Measurements from ENCODE around the gene ROR1. TPM values are rescaled to one million over a fixed set of nuclear protein-coding genes. Genes with fewer than 3 reads are reported as not detected.

Gene ROR1
- total and polyA plus RNA-seq, 2 donors (not counting 3 experiments of a cell fraction or from before 2014, with no cell fraction given), result 2.6 to 3.5 TPM

GRCh38 chr1:63888984-63889383 is 115.2 kb downstream of the ROR1 start:
- H3K9me3 ChIP-seq (replicated peaks; ENCODE audit: control insufficient read depth, insufficient read depth, low read length), result no peaks in the 10 kb centered on the region
- H3K4me1 ChIP-seq (ENCODE audit: control insufficient read depth, extremely low read depth, insufficient read depth, low read length), result no peaks in the 10 kb centered on the region
- ChIA-PET POLR2A (no interaction called here), CTCF (interaction anchor here (1.8 to 2.1 kb wide), 2 partner anchors 10 to 197 kb away, joined by 5 to 6 read pairs; no protein-coding TSS in a partner anchor)
- H3K27me3 ChIP-seq (ENCODE audit: control insufficient read depth in 2 of 2, insufficient read depth in 2 of 2, low read length in 2 of 2), result no peaks in the 10 kb centered on the region
- no peaks in the 10 kb centered on the region for H4K20me1 ChIP-seq (replicated peaks; ENCODE audit: control insufficient read depth, extremely low read depth, insufficient read depth, low read length)
- H3K9ac ChIP-seq (replicated peaks; ENCODE audit: extremely low read depth, insufficient read depth, low read length), result no peak overlapping the region
- no TSS peak for BruUV-seq (replicated peaks)
- intact Hi-C loops (cut with micrococcal nuclease), result no loop called here
- no peak overlapping the region for H3K4me3 ChIP-seq (replicated peaks in 1 of 3; ENCODE audit: insufficient read depth in 1 of 3, low read depth in 1 of 3, low read length in 3 of 3)
- no peaks in the 10 kb centered on the region for H3K9me1 ChIP-seq (replicated peaks; ENCODE audit: control insufficient read depth, extremely low read depth, insufficient read depth, low read length)
- no peak overlapping the region for H2AFZ ChIP-seq (ENCODE audit: low read depth, low read length)
- FAIRE-seq (no peak), DNase-seq (ENCODE audit: low read depth, low spot score) (no peak)
- TF ChIP-seq GATA2 (IDR thresholded peaks at IDR 0.05; ENCODE audit: insufficient read depth, insufficient read length, low read depth, low read length) (no peak), POLR2AphosphoS5 (IDR thresholded peaks at IDR 0.05; ENCODE audit: insufficient read depth, low read depth, low read length) (no peak), MYC (IDR thresholded peaks at IDR 0.05; ENCODE audit: low read depth, low read length) (no peak)
- no peak overlapping the region for H3K27ac ChIP-seq (ENCODE audit: insufficient read depth, low read depth, low read length)
- H3K36me3 ChIP-seq (ENCODE audit: control insufficient read depth in 2 of 2, extremely low read depth in 1 of 2, insufficient read depth in 2 of 2, low read length in 2 of 2), result no peaks in the 10 kb centered on the region
- dilution Hi-C loops (cut with MboI; ENCODE audit: extremely low pct_ligation_motif_present, low sequenced_read_pairs), result no loop called here
- no peak overlapping the region for H3K4me2 ChIP-seq (ENCODE audit: insufficient read depth, low read length)
- H3K79me2 ChIP-seq (ENCODE audit: control insufficient read depth, insufficient read depth, low read length), result no peaks in the 10 kb centered on the region

- Histone ChIP-seq H3K79me2 (ENCODE audit: control insufficient read depth, insufficient read depth, low read length) (no peaks in the 10 kb centered on the region), H3K4me2 (ENCODE audit: insufficient read depth, low read length) (no peak overlapping the region), H3K27ac (ENCODE audit: insufficient read depth, low read depth, low read length) (no peak overlapping the region), H3K36me3 (ENCODE audit: control insufficient read depth in 2 of 2, extremely low read depth in 1 of 2, insufficient read depth in 2 of 2, low read length in 2 of 2) (no peaks in the 10 kb centered on the region), H3K4me3 (replicated peaks in 1 of 3; ENCODE audit: insufficient read depth in 1 of 3, low read depth in 1 of 3, low read length in 3 of 3) (no peak overlapping the region), H2AFZ (ENCODE audit: low read depth, low read length) (no peak overlapping the region), H3K9ac (replicated peaks; ENCODE audit: extremely low read depth, insufficient read depth, low read length) (no peak overlapping the region), H3K27me3 (ENCODE audit: control insufficient read depth in 2 of 2, insufficient read depth in 2 of 2, low read length in 2 of 2) (no peaks in the 10 kb centered on the region), H3K4me1 (ENCODE audit: control insufficient read depth, extremely low read depth, insufficient read depth, low read length) (no peaks in the 10 kb centered on the region), H3K9me1 (replicated peaks; ENCODE audit: control insufficient read depth, extremely low read depth, insufficient read depth, low read length) (no peaks in the 10 kb centered on the region), H4K20me1 (replicated peaks; ENCODE audit: control insufficient read depth, extremely low read depth, insufficient read depth, low read length) (no peaks in the 10 kb centered on the region), H3K9me3 (replicated peaks; ENCODE audit: control insufficient read depth, insufficient read depth, low read length) (no peaks in the 10 kb centered on the region)
- intact Hi-C loops (cut with micrococcal nuclease), result no loop called here
- ChIA-PET POLR2A (no interaction called here), CTCF (interaction anchor here (1.0 kb wide), 1 partner anchor 10 kb away, joined by 3 read pairs; no protein-coding TSS in a partner anchor)
- DNase-seq (ENCODE audit: low read depth, low spot score) (no peak), FAIRE-seq (no peak)
- no peak for TF ChIP-seq POLR2A (IDR thresholded peaks at IDR 0.05; ENCODE audit: low read depth, low read length)
- TF ChIP-seq MYC (IDR thresholded peaks at IDR 0.05; ENCODE audit: low read depth, low read length), result no peak
- TF ChIP-seq, protein P1, sequence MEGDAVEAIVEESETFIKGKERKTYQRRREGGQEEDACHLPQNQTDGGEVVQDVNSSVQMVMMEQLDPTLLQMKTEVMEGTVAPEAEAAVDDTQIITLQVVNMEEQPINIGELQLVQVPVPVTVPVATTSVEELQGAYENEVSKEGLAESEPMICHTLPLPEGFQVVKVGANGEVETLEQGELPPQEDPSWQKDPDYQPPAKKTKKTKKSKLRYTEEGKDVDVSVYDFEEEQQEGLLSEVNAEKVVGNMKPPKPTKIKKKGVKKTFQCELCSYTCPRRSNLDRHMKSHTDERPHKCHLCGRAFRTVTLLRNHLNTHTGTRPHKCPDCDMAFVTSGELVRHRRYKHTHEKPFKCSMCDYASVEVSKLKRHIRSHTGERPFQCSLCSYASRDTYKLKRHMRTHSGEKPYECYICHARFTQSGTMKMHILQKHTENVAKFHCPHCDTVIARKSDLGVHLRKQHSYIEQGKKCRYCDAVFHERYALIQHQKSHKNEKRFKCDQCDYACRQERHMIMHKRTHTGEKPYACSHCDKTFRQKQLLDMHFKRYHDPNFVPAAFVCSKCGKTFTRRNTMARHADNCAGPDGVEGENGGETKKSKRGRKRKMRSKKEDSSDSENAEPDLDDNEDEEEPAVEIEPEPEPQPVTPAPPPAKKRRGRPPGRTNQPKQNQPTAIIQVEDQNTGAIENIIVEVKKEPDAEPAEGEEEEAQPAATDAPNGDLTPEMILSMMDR (IDR thresholded peaks at IDR 0.05; ENCODE audit: extremely low read depth in 1 of 2, insufficient read depth in 1 of 2, low read depth in 1 of 2, low read length in 2 of 2), result no peak
- TF ChIP-seq POLR2AphosphoS5 (IDR thresholded peaks at IDR 0.05; ENCODE audit: insufficient read depth, low read depth, low read length), result no peak
- TF ChIP-seq GATA2 (IDR thresholded peaks at IDR 0.05; ENCODE audit: insufficient read depth, insufficient read length, low read depth, low read length), result no peak
- TF ChIP-seq EZH2 (IDR thresholded peaks at IDR 0.05; ENCODE audit: borderline replicate concordance, low read depth, low read length, severe bottlenecking), result no peak
- TF ChIP-seq FOS (IDR thresholded peaks at IDR 0.05; ENCODE audit: borderline replicate concordance, insufficient read depth, low read length), result no peak
- no peak for TF ChIP-seq MAX (IDR thresholded peaks at IDR 0.05; ENCODE audit: insufficient read depth, insufficient read length)
- TF ChIP-seq JUN (IDR thresholded peaks at IDR 0.05; ENCODE audit: borderline replicate concordance, insufficient read depth, insufficient read length, low read depth), result no peak
- dilution Hi-C loops (cut with MboI; ENCODE audit: extremely low pct_ligation_motif_present, low sequenced_read_pairs), result no loop called here
- no TSS peak for BruUV-seq (replicated peaks)
These were observed 116.7 kb downstream of the ROR1 start for GRCh38 chr1:63890468-63890867.

All from endothelial cell of umbilical vein (primary cell).